ENCODE data around the gene ZBTB40. TPM values are rescaled to one million over a fixed set of nuclear protein-coding genes. Genes with fewer than 3 reads are reported as not detected.

The ZBTB40 gene
- total RNA-seq, 1 donor from 2014 or later: 14.9 TPM

GRCh38 chr1:22573237-22573636 is 121.6 kb downstream of the ZBTB40 start:
- Histone ChIP-seq H4K20me1 (ENCODE audit: low read depth) (no peaks in the 10 kb centered on the region), H3K4me1 (no peaks in the 10 kb centered on the region), H3K27ac (no peak overlapping the region), H3F3A (ENCODE audit: low read depth) (peaks cover 13% of the 10 kb centered on the region), H3K9ac (no peak overlapping the region), H3K9me3 (ENCODE audit: low read depth) (no peaks in the 10 kb centered on the region), H3K4me3 (no peak overlapping the region), H2AFZ (replicated peaks) (no peak overlapping the region), H3K79me2 (ENCODE audit: low read depth) (no peaks in the 10 kb centered on the region), H3K27me3 (no peaks in the 10 kb centered on the region), H3K4me2 (no peak overlapping the region), H3K36me3 (no peaks in the 10 kb centered on the region)
- Mint-ChIP-seq H3K27ac (no peak overlapping the region), H3K9me3 (peaks cover 11% of the 10 kb centered on the region), H3K4me1 (no peaks in the 10 kb centered on the region), H3K27me3 (ENCODE audit: insufficient read depth, low read depth) (peaks cover 29% of the 10 kb centered on the region), H3K36me3 (no peaks in the 10 kb centered on the region), H3K4me3 (no peak overlapping the region)
- DNase-seq (ENCODE audit: low spot score): no peak
- no peak for TF ChIP-seq EZH2 (IDR thresholded peaks at IDR 0.05)
- TF ChIP-seq CTCF (IDR thresholded peaks at IDR 0.05): no peak

GRCh38 chr1:22575532-22576149 is 124.0 kb downstream of the ZBTB40 start:
- Mint-ChIP-seq H3K36me3 (no peaks in the 10 kb centered on the region), H3K4me1 (peaks cover 2% of the 10 kb centered on the region), H3K9me3 (peaks cover 20% of the 10 kb centered on the region), H3K27me3 (ENCODE audit: insufficient read depth, low read depth) (peaks cover 41% of the 10 kb centered on the region), H3K27ac (no peak overlapping the region), H3K4me3 (no peak overlapping the region)
- H3K4me2 ChIP-seq: no peak overlapping the region
- H3K36me3 ChIP-seq: no peaks in the 10 kb centered on the region
- no peaks in the 10 kb centered on the region for H3K4me1 ChIP-seq
- H4K20me1 ChIP-seq (ENCODE audit: low read depth): no peaks in the 10 kb centered on the region
- no peak overlapping the region for H2AFZ ChIP-seq (replicated peaks)
- H3K9me3 ChIP-seq (ENCODE audit: low read depth): no peaks in the 10 kb centered on the region
- no peak for DNase-seq (ENCODE audit: low spot score)
- no peak overlapping the region for H3K4me3 ChIP-seq
- H3K27ac ChIP-seq: no peak overlapping the region
- no peaks in the 10 kb centered on the region for H3K27me3 ChIP-seq
- TF ChIP-seq CTCF (IDR thresholded peaks at IDR 0.05) (no peak), EZH2 (IDR thresholded peaks at IDR 0.05) (no peak), EZH2phosphoT487 (IDR thresholded peaks at IDR 0.05) (no peak)
- no peak overlapping the region for H3K9ac ChIP-seq
- H3F3A ChIP-seq (ENCODE audit: low read depth): peaks cover 28% of the 10 kb centered on the region
- H3K79me2 ChIP-seq (ENCODE audit: low read depth): no peaks in the 10 kb centered on the region

GRCh38 chr1:22576150-22576544 is 124.5 kb downstream of the ZBTB40 start:
- no peaks in the 10 kb centered on the region for H4K20me1 ChIP-seq (ENCODE audit: low read depth)
- Mint-ChIP-seq H3K27me3 (ENCODE audit: insufficient read depth, low read depth) (peaks cover 42% of the 10 kb centered on the region), H3K9me3 (peaks cover 20% of the 10 kb centered on the region)

More at GRCh38 chr1:22576150-22576544, 124.5 kb downstream of the ZBTB40 start:
- Mint-ChIP-seq H3K4me3 (no peak overlapping the region), H3K4me1 (peaks cover 2% of the 10 kb centered on the region), H3K36me3 (no peaks in the 10 kb centered on the region), H3K27ac (no peak overlapping the region)
- H3K9ac ChIP-seq: no peak overlapping the region
- H3K4me2 ChIP-seq: no peak overlapping the region
- no peak for DNase-seq (ENCODE audit: low spot score)
- H3K79me2 ChIP-seq (ENCODE audit: low read depth): no peaks in the 10 kb centered on the region
- H3K4me1 ChIP-seq: no peaks in the 10 kb centered on the region
- no peak overlapping the region for H2AFZ ChIP-seq (replicated peaks)
- TF ChIP-seq EZH2 (IDR thresholded peaks at IDR 0.05) (no peak), CTCF (IDR thresholded peaks at IDR 0.05) (no peak), EZH2phosphoT487 (IDR thresholded peaks at IDR 0.05) (no peak)
- H3F3A ChIP-seq (ENCODE audit: low read depth): peaks cover 28% of the 10 kb centered on the region
- no peaks in the 10 kb centered on the region for H3K36me3 ChIP-seq
- H3K27me3 ChIP-seq: no peaks in the 10 kb centered on the region
- no peaks in the 10 kb centered on the region for H3K9me3 ChIP-seq (ENCODE audit: low read depth)
- no peak overlapping the region for H3K27ac ChIP-seq
- H3K4me3 ChIP-seq: no peak overlapping the region

All from neural progenitor cell (in vitro differentiated cells).